Endothelial cell of umbilical vein (primary cell): Measurements from ENCODE around the gene ETV6. TPM values are rescaled to one million over a fixed set of nuclear protein-coding genes. Genes with fewer than 3 reads are reported as not detected.
A peak's percentile ranks its signal among the peaks of the same experiment; 100 is the strongest.

ENCODE experiments used
- BruUV-seq: library from RNA; stranded (reverse); fragments of 400-500 nt; replicated peaks from 2 replicates; lab custom pipeline; 2021; lab: Mats Ljungman, UMichigan
- CTCF ChIA-PET: fragments of 300-600, 350-600 bp; sonication (Branson Sonifier 250); formaldehyde crosslinking; loops from one replicate; lab custom pipeline; 2021; ENCODE audit warnings: antibody characterized with exemption, inconsistent platforms; lab: Charles Lee
- POLR2A ChIA-PET: fragments of 300-600, 350-600 bp; sonication (Branson Sonifier 250); formaldehyde crosslinking; loops from one replicate; lab custom pipeline; 2021; ENCODE audit warnings: antibody characterized with exemption, inconsistent platforms; lab: Charles Lee
- DNase-seq: peaks from one replicate; pipeline ENCODE4 v3.0.0-alpha.2; 2011; ENCODE audit warnings: low read depth, low spot score
- FAIRE-seq: peaks from 2 replicates; lab custom pipeline; 2011; peaks lifted over from hg19 to GRCh38; lab: Jason Lieb, UNC
- H2AFZ ChIP-seq: 2 replicates; pipeline ENCODE4 v1.6.0; 2012; ENCODE audit warnings: low read depth, low read length, control low read depth, inconsistent platforms
- H3K27ac ChIP-seq: 2 replicates; pipeline ENCODE4 v1.5.1; 2011; ENCODE audit warnings: low read depth, mild to moderate bottlenecking, control low read depth, low read length, moderate library complexity; ENCODE audit not compliant: insufficient read depth
- H3K27me3 ChIP-seq, 2 experiments: 2 replicates each; pipeline versions ENCODE4 v1.6.0 to v1.6.1; 2011; ENCODE audit warnings: low read length in 2 of 2, mixed read lengths in 1 of 2; ENCODE audit not compliant: control insufficient read depth in 2 of 2, insufficient read depth in 2 of 2
- H3K36me3 ChIP-seq, 2 experiments: 2 replicates in 1 of 2; 3 replicates in 1 of 2; pipeline ENCODE4 v1.5.1; 2011; ENCODE audit warnings: low read length in 2 of 2, mild to moderate bottlenecking in 1 of 2, moderate library complexity in 1 of 2; ENCODE audit not compliant: control insufficient read depth in 2 of 2, insufficient read depth in 2 of 2; ENCODE audit errors: extremely low read depth in 1 of 2
- H3K4me1 ChIP-seq: 3 replicates; pipeline ENCODE4 v1.5.1; 2011; ENCODE audit warnings: mild to moderate bottlenecking, low read length; ENCODE audit not compliant: control insufficient read depth, insufficient read depth; ENCODE audit errors: extremely low read depth
- H3K4me2 ChIP-seq: 2 replicates; pipeline ENCODE4 v1.6.1; 2011; ENCODE audit warnings: low read length, control low read depth, mixed read lengths; ENCODE audit not compliant: insufficient read depth
- H3K4me3 ChIP-seq, 3 experiments: fragments of 200-600 bp in 1 of 3; sonication (generic), shearing (Covaris generic) in 1 of 3; replicated peaks in 1 of 3; 2 replicates each; pipeline ENCODE4 v1.5.1; 2011 to 2016; ENCODE audit warnings: control low read depth in 3 of 3, low read length in 3 of 3, mild to moderate bottlenecking in 2 of 3, inconsistent platforms in 1 of 3, low read depth in 1 of 3, moderate library complexity in 1 of 3; ENCODE audit not compliant: insufficient read depth in 1 of 3
- H3K79me2 ChIP-seq: 2 replicates; pipeline ENCODE4 v1.6.0; 2012; ENCODE audit warnings: low read length, inconsistent platforms; ENCODE audit not compliant: control insufficient read depth, insufficient read depth
- H3K9ac ChIP-seq: replicated peaks from 2 replicates; pipeline ENCODE3; 2011; ENCODE audit warnings: low read length, control low read depth; ENCODE audit not compliant: insufficient read depth; ENCODE audit errors: extremely low read depth
- H3K9me1 ChIP-seq: replicated peaks from 3 replicates; pipeline ENCODE4 v1.6.0; 2011; ENCODE audit warnings: mild to moderate bottlenecking, low read length; ENCODE audit not compliant: control insufficient read depth, insufficient read depth; ENCODE audit errors: extremely low read depth
- H3K9me3 ChIP-seq: replicated peaks from 2 replicates; pipeline ENCODE4 v1.5.1; 2012; ENCODE audit warnings: low read length, inconsistent platforms; ENCODE audit not compliant: control insufficient read depth, insufficient read depth
- H4K20me1 ChIP-seq: replicated peaks from 2 replicates; pipeline ENCODE3; 2011; ENCODE audit warnings: mild to moderate bottlenecking, low read length; ENCODE audit not compliant: control insufficient read depth, insufficient read depth; ENCODE audit errors: extremely low read depth
- CTCF ChIP-seq, 2 donors: IDR thresholded peaks; 1 replicate in 1 of 2; 2 replicates in 1 of 2; pipeline ENCODE4 v1.5.1; 2011; ENCODE audit warnings: low read length in 2 of 2, mild to moderate bottlenecking in 2 of 2, moderate library complexity in 2 of 2, control low read depth in 1 of 2, inconsistent platforms in 1 of 2, low read depth in 1 of 2; ENCODE audit not compliant: insufficient read depth in 1 of 2; ENCODE audit errors: extremely low read depth in 1 of 2
- EZH2 ChIP-seq: IDR thresholded peaks from 2 replicates; pipeline ENCODE4 v1.6.1; 2012; ENCODE audit warnings: borderline replicate concordance, low read depth, mild to moderate bottlenecking, moderate library complexity, low read length, inconsistent platforms; ENCODE audit not compliant: severe bottlenecking
- FOS ChIP-seq: IDR thresholded peaks from 2 replicates; pipeline ENCODE4 v1.6.1; 2011; ENCODE audit warnings: mild to moderate bottlenecking, low read length, moderate library complexity, borderline replicate concordance; ENCODE audit not compliant: insufficient read depth
- GATA2 ChIP-seq: IDR thresholded peaks from 2 replicates; pipeline ENCODE4 v1.7.0; 2011; ENCODE audit warnings: low read depth, mild to moderate bottlenecking, moderate library complexity, mixed read lengths, low read length; ENCODE audit not compliant: insufficient read length, insufficient read depth
- JUN ChIP-seq: IDR thresholded peaks from 2 replicates; pipeline ENCODE4 v1.6.1; 2011; ENCODE audit warnings: borderline replicate concordance, low read depth; ENCODE audit not compliant: insufficient read length, insufficient read depth
- MAX ChIP-seq: IDR thresholded peaks from 2 replicates; pipeline ENCODE4 v1.6.1; 2011; ENCODE audit not compliant: insufficient read depth, insufficient read length
- MYC ChIP-seq: IDR thresholded peaks from one replicate; pipeline ENCODE4 v1.6.1; 2011; ENCODE audit warnings: mild to moderate bottlenecking, low read depth, low read length
- POLR2A ChIP-seq: IDR thresholded peaks from 2 replicates; pipeline ENCODE4 v1.6.1; 2012; ENCODE audit warnings: low read depth, mild to moderate bottlenecking, control low read depth, low read length
- POLR2AphosphoS5 ChIP-seq: IDR thresholded peaks from 2 replicates; pipeline ENCODE4 v1.6.1; 2012; ENCODE audit warnings: low read depth, mild to moderate bottlenecking, control low read depth, low read length, moderate library complexity; ENCODE audit not compliant: insufficient read depth
- dilution Hi-C: fragments of 300-500 bp; cut with MboI; formaldehyde crosslinking; loops from one replicate; pipeline ENCODE4 v1.15.0; 2019; ENCODE audit warnings: low sequenced_read_pairs; ENCODE audit not compliant: extremely low pct_ligation_motif_present
- intact Hi-C: fragments of 100-400 bp; cut with micrococcal nuclease; formaldehyde crosslinking; loops from one replicate; pipeline ENCODE4 v1.10.0; 2022
- polyA plus RNA-seq, 4 experiments: library from polyadenylated mRNA; depleted of rRNA in 3 of 4; stranded (reverse) in 3 of 4; unstranded in 1 of 4; fragments of >200 nt; gene quantifications; 2 replicates each; pipeline versions ENCODE4 v1.2.1 to v1.2.3, GENCODE V29; 2011 to 2012; ENCODE audit warnings: missing spikeins in 1 of 4
- total RNA-seq: library from RNA; stranded (reverse); gene quantifications from 2 replicates; pipeline ENCODE4 v1.2.3, GENCODE V29; 2021

ETV6 gene
- total and polyA plus RNA-seq, 2 donors (not counting 3 experiments of a cell fraction or from before 2014, with no cell fraction given): 15.9 to 57.1 TPM

- peaks cover 94% of the 10 kb centered on the region for H3K79me2 ChIP-seq
- CTCF ChIA-PET: interaction anchor here (1.8 kb wide), 1 partner anchor 11 kb away, joined by 5 read pairs; no protein-coding TSS in a partner anchor
- POLR2A ChIA-PET: no interaction called here
Measured at GRCh38 chr12:11674894-11675390, 25.5 kb downstream of the ETV6 start.

More at GRCh38 chr12:11674894-11675390, 25.5 kb downstream of the ETV6 start:
- Histone ChIP-seq H2AFZ (no peak overlapping the region), H3K4me3 (no peak overlapping the region), H3K4me1 (peaks cover 37% of the 10 kb centered on the region), H3K9me1 (no peaks in the 10 kb centered on the region), H3K4me2 (peak overlapping the region; percentile 64), H3K27me3 (no peaks in the 10 kb centered on the region), H3K9me3 (no peaks in the 10 kb centered on the region), H3K27ac (peak overlapping the region; percentile 55), H4K20me1 (peaks cover 8% of the 10 kb centered on the region), H3K36me3 (peaks cover 0 to 9% of the 10 kb centered on the region in 2 experiments), H3K9ac (no peak overlapping the region)
- dilution Hi-C loops (no loop called here), intact Hi-C loops (loop anchor here (1.0 to 2.0 kb wide), 3 partner anchors 24 to 124 kb away; no protein-coding TSS in a partner anchor)
- DNase-seq: no peak
- TF ChIP-seq POLR2A: no peak
- no peak for TF ChIP-seq POLR2AphosphoS5
- TF ChIP-seq MYC: no peak
- TF ChIP-seq JUN: no peak
- TF ChIP-seq GATA2: no peak
- TF ChIP-seq FOS: no peak
- TF ChIP-seq EZH2: no peak
- TF ChIP-seq CTCF (IDR thresholded peaks at IDR 0.05; ENCODE audit: extremely low read depth in 1 of 2, insufficient read depth in 1 of 2, low read depth in 1 of 2, low read length in 2 of 2): no peak
- TF ChIP-seq MAX: no peak
- BruUV-seq: no TSS peak
- FAIRE-seq: no peak
